Ureter (tissue), 1 donor: Measurements from ENCODE around the gene PLCB4. TPM values are rescaled to one million over a fixed set of nuclear protein-coding genes. Genes with fewer than 3 reads are reported as not detected.

Experiments used
- DNase-seq: peaks from one replicate; pipeline ENCODE4 v3.0.0-alpha.2; 2020; ENCODE audit warnings: low spot score
- total RNA-seq: library from RNA; stranded (reverse); gene quantifications from one replicate; pipeline ENCODE4 v1.2.4, GENCODE V29; 2023
- donor health status: DM: yes; HTN: yes; CAD: no.

The PLCB4 gene
- total RNA-seq, 1 donor from 2014 or later: 22.9 TPM

- DNase-seq: no peak
Observed at GRCh38 chr20:9177278-9177677, 108.4 kb downstream of the PLCB4 start.

DNA sequence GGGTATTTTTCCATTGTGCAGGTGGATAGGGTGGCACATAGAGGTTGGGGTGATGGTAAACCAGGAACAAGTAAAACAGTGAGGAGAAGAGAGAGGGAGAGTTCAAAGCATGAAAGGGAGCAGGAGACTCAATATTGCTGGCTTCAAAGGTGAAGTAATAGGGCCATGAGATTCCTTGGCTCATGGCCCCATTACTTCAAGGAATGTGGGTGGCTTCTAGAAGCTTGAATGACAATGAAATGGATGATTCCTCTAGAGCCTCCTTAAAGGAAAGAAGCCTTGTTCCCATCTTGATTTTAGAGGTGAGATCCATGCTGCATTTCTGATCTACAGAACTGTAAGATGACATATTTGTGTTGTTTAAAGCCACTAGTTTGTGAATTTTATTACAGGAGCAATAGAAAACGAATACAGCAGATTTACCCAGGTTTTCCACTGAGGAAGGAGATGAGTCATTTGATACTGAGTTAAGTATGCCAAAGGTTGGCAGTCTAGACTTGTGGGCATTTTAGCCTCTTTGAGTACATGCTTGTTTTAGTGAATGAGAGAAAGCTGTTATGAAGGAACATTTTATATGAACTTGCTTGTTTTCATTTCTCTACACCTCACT lies 110.4 kb downstream of the PLCB4 start:
- no peak for DNase-seq

GRCh38 chr20:9179867-9180266 lies 111.0 kb downstream of the PLCB4 start:
- no peak for DNase-seq

GRCh38 chr20:9180481-9181257 lies 111.8 kb downstream of the PLCB4 start:
- no peak for DNase-seq

DNA sequence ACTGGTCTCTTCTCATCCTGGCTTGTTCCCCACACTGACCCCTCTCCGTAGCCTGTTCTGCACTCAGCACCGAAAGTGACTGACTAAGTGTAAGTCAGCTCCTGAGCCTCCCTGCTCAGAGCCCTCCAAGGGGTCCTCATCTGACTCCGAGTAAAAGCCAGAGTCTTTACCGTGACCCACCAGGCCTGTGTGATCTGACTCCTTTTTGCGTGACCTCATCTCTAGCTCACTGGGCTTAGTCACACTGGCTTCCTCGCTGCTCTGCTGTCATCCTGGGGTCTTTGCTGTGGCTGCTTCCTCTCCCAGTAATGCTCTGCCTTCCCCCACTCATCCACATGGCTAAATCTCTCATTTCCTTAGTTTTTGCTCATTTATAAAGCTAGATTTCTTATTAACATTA lies 116.6 kb downstream of the PLCB4 start:
- DNase-seq: no peak

GRCh38 chr20:9186396-9186795 lies 117.5 kb downstream of the PLCB4 start:
- no peak for DNase-seq

GRCh38 chr20:9195031-9195430 lies 126.1 kb downstream of the PLCB4 start:
- DNase-seq: no peak

- no peak for DNase-seq
Observed at GRCh38 chr20:9196110-9196509, 127.2 kb downstream of the PLCB4 start.

GRCh38 chr20:9198460-9198859 lies 129.6 kb downstream of the PLCB4 start:
- no peak for DNase-seq

DNA sequence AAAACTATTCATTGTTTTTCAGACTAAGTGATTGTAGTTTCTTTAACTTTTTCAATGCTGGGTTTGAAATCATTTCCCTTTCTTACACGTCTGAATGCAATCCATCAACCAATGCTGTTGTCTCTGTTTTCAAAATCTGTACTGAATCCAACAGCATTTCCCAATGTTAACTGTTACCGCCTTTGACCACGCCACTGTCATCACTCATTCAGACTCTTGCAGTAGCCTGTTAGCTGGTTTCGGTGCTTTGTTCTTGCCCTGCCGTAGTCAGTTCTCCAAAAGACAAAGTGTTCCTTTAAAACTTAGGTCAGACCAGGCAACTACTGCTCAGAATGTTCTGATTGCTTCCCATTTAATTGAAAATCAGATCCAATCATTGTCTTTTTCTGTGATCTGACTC lies 131.3 kb downstream of the PLCB4 start:
- no peak for DNase-seq

- DNase-seq: no peak
Observed at GRCh38 chr20:9200620-9201019, 131.7 kb downstream of the PLCB4 start.

GRCh38 chr20:9202420-9203080 lies 133.7 kb downstream of the PLCB4 start:
- DNase-seq: no peak

DNA sequence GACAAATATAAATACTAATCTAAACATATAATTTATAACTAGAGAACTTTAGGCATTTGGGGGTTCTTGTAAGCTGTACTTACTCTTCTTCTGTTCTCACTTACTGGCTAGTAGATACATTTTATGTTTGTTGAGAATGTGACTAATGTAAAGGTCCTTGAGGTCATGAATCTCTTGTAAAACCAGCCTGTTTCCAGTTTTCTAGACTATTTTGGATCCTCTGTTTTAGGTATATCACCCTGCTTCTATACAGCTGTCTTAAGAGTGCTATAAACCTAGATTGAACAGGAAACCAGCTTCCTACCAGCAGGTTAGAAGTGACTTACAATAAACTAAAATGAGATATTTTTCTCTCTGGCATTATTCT lies 134.2 kb downstream of the PLCB4 start:
- no peak for DNase-seq

DNA sequence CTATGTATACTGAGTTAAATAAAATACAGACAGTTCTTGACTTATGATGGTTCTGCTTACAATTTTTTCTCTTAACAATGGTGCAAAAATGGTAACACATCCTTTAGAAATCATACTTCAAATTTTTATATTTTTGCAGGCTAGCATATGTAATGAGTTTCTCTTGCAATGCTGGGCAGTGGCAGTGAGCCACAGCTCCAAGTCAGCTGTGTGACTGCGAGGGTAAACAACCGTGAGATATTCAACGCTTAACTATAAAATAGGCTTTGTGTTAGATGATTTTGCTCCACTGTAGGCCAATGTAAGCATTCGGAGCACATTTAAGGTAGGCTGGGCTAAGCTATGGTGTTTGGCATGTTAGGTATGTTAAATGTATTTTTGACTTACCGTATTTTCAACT lies 136.1 kb downstream of the PLCB4 start:
- no peak for DNase-seq

DNA sequence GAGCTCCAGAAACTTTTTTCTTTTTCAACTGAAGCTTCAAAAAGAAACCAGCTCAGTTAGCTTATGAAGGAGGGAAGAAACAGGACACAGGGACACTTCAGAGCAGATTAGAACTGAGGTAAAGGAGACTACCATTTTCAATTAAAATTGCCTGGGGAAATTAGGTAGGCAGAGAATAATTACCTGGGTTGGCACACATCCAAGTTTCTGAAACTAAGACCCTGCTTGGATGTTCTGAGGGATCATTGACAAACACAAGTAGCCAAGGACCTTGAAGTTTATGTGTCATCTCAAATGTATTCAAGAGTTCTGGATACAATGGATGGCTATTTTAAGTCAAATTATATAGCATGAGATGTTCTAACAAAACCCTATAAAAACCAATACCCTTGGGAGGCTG lies 137.6 kb downstream of the PLCB4 start:
- DNase-seq: no peak

- no peak for DNase-seq
Observed at GRCh38 chr20:9207253-9207652, 138.4 kb downstream of the PLCB4 start.

DNA sequence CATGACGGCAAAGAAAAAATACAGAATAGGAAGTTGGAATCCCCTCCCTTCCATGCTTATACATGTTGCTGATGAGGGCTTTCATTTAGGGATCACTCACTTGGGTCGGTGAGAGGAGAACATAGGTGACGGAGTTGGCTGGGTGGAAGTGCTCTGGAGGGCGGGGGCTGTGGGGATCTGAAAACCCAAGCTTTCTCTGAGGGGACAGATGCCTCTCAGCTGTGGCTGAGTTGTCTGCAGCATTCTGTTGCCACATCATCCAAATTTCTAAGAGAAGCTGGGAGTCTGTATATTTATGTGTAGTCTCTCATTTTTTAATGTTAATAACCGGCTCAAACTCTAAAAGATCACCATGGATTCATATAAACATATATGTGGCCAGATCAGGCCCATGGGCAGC lies 141.5 kb downstream of the PLCB4 start:
- no peak for DNase-seq

GRCh38 chr20:9211016-9211760 lies 142.3 kb downstream of the PLCB4 start:
- no peak for DNase-seq

GRCh38 chr20:9212735-9213134 lies 143.8 kb downstream of the PLCB4 start:
- no peak for DNase-seq

DNA sequence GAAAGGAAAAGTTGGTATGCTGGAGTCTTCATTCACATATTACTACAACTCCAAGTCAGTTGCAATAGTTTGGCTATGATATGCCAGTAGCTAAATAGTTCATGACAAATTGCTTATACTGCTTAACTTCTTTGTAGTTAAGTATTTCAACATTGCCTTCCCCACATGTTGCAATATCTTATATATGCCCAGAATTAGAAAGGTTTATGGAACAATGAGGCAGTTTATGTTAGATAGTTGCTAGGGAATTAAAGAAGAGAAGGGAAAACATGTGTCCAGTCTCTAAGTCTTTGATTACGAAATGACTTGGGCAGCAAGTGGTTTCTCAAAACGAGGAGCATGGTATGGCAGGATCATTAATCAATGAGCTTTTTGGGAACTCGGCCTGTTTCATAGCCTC lies 145.8 kb downstream of the PLCB4 start:
- DNase-seq: no peak

GRCh38 chr20:9215539-9215938 lies 146.7 kb downstream of the PLCB4 start:
- DNase-seq: no peak

- no peak for DNase-seq
Observed at GRCh38 chr20:9218531-9218961, 149.7 kb downstream of the PLCB4 start.
